OCI-LY7 (cell line): ENCODE measurements around the gene GGCT. TPM values are rescaled to one million over a fixed set of nuclear protein-coding genes. Genes with fewer than 3 reads are reported as not detected.

Source experiments
- BruUV-seq: library from RNA; stranded (reverse); fragments of 400-500 nt; replicated peaks from 2 replicates; lab custom pipeline; 2021; lab: Mats Ljungman, UMichigan
- CTCF ChIA-PET: fragments of 300-600 bp; sonication (Branson Sonifier 250); formaldehyde crosslinking; loops from one replicate; lab custom pipeline; 2022; ENCODE audit warnings: antibody characterized with exemption; ENCODE audit not compliant: unreplicated experiment; lab: Charles Lee
- POLR2A ChIA-PET: fragments of 300-600 bp; sonication (Branson Sonifier 250); formaldehyde crosslinking; loops from one replicate; lab custom pipeline; 2022; ENCODE audit warnings: antibody characterized with exemption; lab: Charles Lee
- DNase-seq: peaks from one replicate; pipeline ENCODE4 v3.0.0-alpha.2; 2015; ENCODE audit warnings: low spot score
- H2AFZ ChIP-seq: fragments of 200-600 bp; sonication (generic), shearing (Covaris generic); 2 replicates; pipeline ENCODE4 v1.6.1; 2014; ENCODE audit warnings: mild to moderate bottlenecking, antibody characterized with exemption, low read length, moderate library complexity
- H3K27ac ChIP-seq: fragments of 200-600 bp; sonication (generic); 2 replicates; pipeline ENCODE4 v1.5.1; 2014; ENCODE audit warnings: mixed run types, low read depth, mild to moderate bottlenecking, moderate library complexity, low read length, inconsistent platforms; ENCODE audit not compliant: poor library complexity, severe bottlenecking
- H3K36me3 ChIP-seq: fragments of 200-600 bp; sonication (generic); 2 replicates; pipeline ENCODE4 v1.6.1; 2014; ENCODE audit warnings: mild to moderate bottlenecking, antibody characterized with exemption, low read length, moderate library complexity, mixed read lengths; ENCODE audit not compliant: insufficient read depth
- H3K4me1 ChIP-seq: fragments of 200-600 bp; sonication (generic); 2 replicates; pipeline ENCODE4 v1.5.1; 2014; ENCODE audit warnings: mild to moderate bottlenecking, low read length; ENCODE audit not compliant: insufficient read depth, poor library complexity, severe bottlenecking
- H3K4me2 ChIP-seq: fragments of 200-600 bp; sonication (generic); 2 replicates; pipeline ENCODE4 v1.6.1; 2014; ENCODE audit warnings: mild to moderate bottlenecking, low read length
- H3K4me3 ChIP-seq: fragments of 200-600 bp; sonication (generic); 2 replicates; pipeline ENCODE4 v1.5.1; 2014; ENCODE audit warnings: mild to moderate bottlenecking, low read depth, low read length; ENCODE audit not compliant: poor library complexity, severe bottlenecking
- H3K79me2 ChIP-seq: fragments of 200-600 bp; sonication (generic); 2 replicates; pipeline ENCODE4 v1.6.1; 2016; ENCODE audit warnings: low read depth, mild to moderate bottlenecking, low read length, moderate library complexity, mixed read lengths; ENCODE audit not compliant: insufficient read depth
- H3K9me2 ChIP-seq: fragments of 200-600 bp; sonication (generic); 2 replicates; pipeline ENCODE4 v1.6.1; 2016; ENCODE audit warnings: mild to moderate bottlenecking, low read length, mixed read lengths; ENCODE audit not compliant: insufficient read depth
- H3K9me3 ChIP-seq: fragments of 200-600 bp; sonication (generic); 2 replicates; pipeline ENCODE4 v1.6.1; 2014; ENCODE audit warnings: mild to moderate bottlenecking, mixed run types, low read length, mixed read lengths
- H4K20me1 ChIP-seq: fragments of 200-600 bp; sonication (generic); 2 replicates; pipeline ENCODE4 v1.6.1; 2014; ENCODE audit warnings: mild to moderate bottlenecking, antibody characterized with exemption, low read length, moderate library complexity, mixed read lengths; ENCODE audit not compliant: insufficient read depth
- EZH2phosphoT487 ChIP-seq: fragments of 200-600 bp; sonication (generic); IDR thresholded peaks from 2 replicates; pipeline ENCODE4 v1.6.1; 2018; ENCODE audit warnings: low read depth, borderline replicate concordance, mild to moderate bottlenecking, mixed run types, antibody characterized with exemption, low read length, moderate library complexity, mixed read lengths
- intact Hi-C: fragments of 100-400 bp; cut with micrococcal nuclease; formaldehyde crosslinking; loops from one replicate; pipeline ENCODE4 v1.10.0; 2022; ENCODE audit not compliant: unreplicated experiment
- total RNA-seq, 2 experiments: library from RNA; depleted of rRNA in 1 of 2; stranded (reverse); fragments of >200 nt in 1 of 2; shearing (Covaris generic) in 1 of 2; gene quantifications; 2 replicates each; pipeline ENCODE4 v1.2.3, GENCODE V29; 2014 to 2022
- TF ChIP-seq, protein P1 (sequence below): fragments of 200-600 bp; sonication (generic); conservative IDR thresholded peaks from 2 replicates; pipeline ENCODE4 v1.5.1; 2014; ENCODE audit warnings: mild to moderate bottlenecking, antibody characterized with exemption, low read length, moderate library complexity, mixed read lengths

The GGCT gene
- total RNA-seq, 2 experiments from 2014 or later = 70.3 to 81.3 TPM

DNA sequence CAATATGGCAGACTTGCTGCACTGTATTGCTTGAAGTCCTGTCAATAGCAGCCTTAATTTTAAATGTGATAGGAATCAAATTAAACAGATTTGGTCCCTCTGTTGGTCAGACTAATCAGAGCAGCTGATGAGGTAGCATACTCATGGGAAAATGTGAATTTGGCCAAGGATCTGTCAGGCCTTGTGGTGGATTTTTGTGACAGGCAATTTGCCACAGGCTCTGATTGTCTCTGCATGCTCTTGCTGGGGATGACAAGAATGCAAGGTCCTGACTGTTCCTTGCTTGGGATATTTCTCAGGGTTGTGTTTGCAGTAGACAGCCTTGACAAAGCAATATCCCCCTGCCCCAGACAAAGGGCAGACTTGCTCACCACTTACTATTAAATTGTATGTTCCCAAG lies 48.5 kb upstream of the GGCT start:
- Histone ChIP-seq H3K4me1 (peaks cover 7% of the 10 kb centered on the region), H3K27ac (no peak overlapping the region), H3K36me3 (no peaks in the 10 kb centered on the region), H4K20me1 (no peaks in the 10 kb centered on the region), H3K9me2 (no peaks in the 10 kb centered on the region), H3K4me2 (no peak overlapping the region), H3K4me3 (no peak overlapping the region), H3K9me3 (no peaks in the 10 kb centered on the region), H2AFZ (no peak overlapping the region), H3K79me2 (no peaks in the 10 kb centered on the region)
- ChIA-PET CTCF (no interaction called here), POLR2A (interaction anchor here (0.7 kb wide), 1 partner anchor 278 kb away, joined by 3 read pairs; no protein-coding TSS in a partner anchor)
- no TSS peak for BruUV-seq
- intact Hi-C loops = no loop called here
- DNase-seq = no peak
- TF ChIP-seq EZH2phosphoT487 = no peak
- TF ChIP-seq, protein P1, sequence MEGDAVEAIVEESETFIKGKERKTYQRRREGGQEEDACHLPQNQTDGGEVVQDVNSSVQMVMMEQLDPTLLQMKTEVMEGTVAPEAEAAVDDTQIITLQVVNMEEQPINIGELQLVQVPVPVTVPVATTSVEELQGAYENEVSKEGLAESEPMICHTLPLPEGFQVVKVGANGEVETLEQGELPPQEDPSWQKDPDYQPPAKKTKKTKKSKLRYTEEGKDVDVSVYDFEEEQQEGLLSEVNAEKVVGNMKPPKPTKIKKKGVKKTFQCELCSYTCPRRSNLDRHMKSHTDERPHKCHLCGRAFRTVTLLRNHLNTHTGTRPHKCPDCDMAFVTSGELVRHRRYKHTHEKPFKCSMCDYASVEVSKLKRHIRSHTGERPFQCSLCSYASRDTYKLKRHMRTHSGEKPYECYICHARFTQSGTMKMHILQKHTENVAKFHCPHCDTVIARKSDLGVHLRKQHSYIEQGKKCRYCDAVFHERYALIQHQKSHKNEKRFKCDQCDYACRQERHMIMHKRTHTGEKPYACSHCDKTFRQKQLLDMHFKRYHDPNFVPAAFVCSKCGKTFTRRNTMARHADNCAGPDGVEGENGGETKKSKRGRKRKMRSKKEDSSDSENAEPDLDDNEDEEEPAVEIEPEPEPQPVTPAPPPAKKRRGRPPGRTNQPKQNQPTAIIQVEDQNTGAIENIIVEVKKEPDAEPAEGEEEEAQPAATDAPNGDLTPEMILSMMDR = no peak

DNA sequence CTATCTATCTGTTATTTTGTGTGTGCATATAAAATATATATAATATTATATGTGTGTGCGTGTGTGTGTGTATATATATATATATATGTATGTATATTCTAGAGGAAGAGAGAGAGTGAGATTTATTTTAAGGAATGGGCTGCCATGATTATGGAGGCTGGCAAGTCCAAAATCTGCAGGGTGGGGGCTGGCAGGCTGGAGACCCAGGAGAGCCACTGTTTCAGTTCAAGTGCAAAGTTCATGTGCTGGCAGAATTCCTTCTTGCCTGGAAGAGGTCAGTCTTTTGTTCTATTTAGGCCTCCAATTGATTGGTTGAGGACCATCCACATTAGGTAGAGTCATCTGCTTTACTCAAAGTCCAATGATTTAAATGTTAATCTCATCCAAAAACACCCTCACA lies 47.7 kb upstream of the GGCT start:
- no peak for DNase-seq
- H3K36me3 ChIP-seq = no peaks in the 10 kb centered on the region
- TF ChIP-seq EZH2phosphoT487 = no peak
- TF ChIP-seq, protein P1 = no peak
- H4K20me1 ChIP-seq = no peaks in the 10 kb centered on the region
- no peaks in the 10 kb centered on the region for H3K79me2 ChIP-seq
- intact Hi-C loops = no loop called here
- no peaks in the 10 kb centered on the region for H3K9me2 ChIP-seq
- POLR2A ChIA-PET = interaction anchor here (0.7 to 1.3 kb wide), 3 partner anchors 9 to 53 kb away, joined by 3 to 6 read pairs (median 4); no protein-coding TSS in a partner anchor
- no peak overlapping the region for H3K4me3 ChIP-seq
- BruUV-seq = no TSS peak
- CTCF ChIA-PET = no interaction called here
- H3K27ac ChIP-seq = no peak overlapping the region
- no peaks in the 10 kb centered on the region for H3K9me3 ChIP-seq
- H3K4me1 ChIP-seq = peaks cover 10% of the 10 kb centered on the region
- no peak overlapping the region for H3K4me2 ChIP-seq
- H2AFZ ChIP-seq = no peak overlapping the region

DNA sequence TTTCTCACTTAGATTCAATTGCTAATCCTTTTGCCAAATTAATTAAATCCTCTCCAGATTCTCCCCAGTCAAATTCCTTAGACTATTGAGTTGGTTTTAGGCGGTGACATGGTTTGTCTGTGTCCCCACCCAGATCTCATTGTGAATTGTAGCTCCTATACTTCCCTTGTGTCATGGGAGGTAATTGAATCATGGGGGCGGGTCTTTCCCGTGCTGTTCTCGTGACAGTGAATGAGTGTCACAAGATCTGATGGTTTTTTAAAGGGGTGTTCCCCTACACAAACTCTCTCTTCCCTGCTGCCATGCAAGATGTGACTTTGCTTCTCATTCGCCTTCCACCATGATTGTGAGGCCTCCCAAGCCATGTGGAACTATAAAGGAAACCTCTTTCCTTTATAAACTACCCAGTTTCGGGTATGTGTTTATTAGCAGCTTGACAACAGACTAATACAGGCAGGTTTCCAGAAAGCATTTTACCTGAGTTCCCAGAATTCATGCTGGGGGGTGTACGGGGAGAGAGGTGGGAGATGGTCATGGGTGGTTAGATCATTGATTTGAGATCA lies 45.4 kb upstream of the GGCT start:
- intact Hi-C loops = loop anchor here (5.0 kb wide), 2 partner anchors 38 to 192 kb away; no protein-coding TSS in a partner anchor

More for the DNA sequence above, 45.4 kb upstream of the GGCT start:
- Histone ChIP-seq H2AFZ (no peak overlapping the region), H3K9me2 (no peaks in the 10 kb centered on the region), H3K79me2 (no peaks in the 10 kb centered on the region), H3K36me3 (no peaks in the 10 kb centered on the region), H3K4me1 (peaks cover 31% of the 10 kb centered on the region), H3K27ac (no peak overlapping the region), H4K20me1 (no peaks in the 10 kb centered on the region), H3K9me3 (no peaks in the 10 kb centered on the region), H3K4me2 (no peak overlapping the region), H3K4me3 (no peak overlapping the region)
- TF ChIP-seq, protein P1 = no peak
- no peak for TF ChIP-seq EZH2phosphoT487
- no TSS peak for BruUV-seq
- POLR2A ChIA-PET = interaction anchor here (0.9 to 2.0 kb wide), 3 partner anchors 12 to 34 kb away, joined by 3 to 5 read pairs (median 3); no protein-coding TSS in a partner anchor
- CTCF ChIA-PET = interaction anchor here (1.4 kb wide), 1 partner anchor 14 kb away, joined by 8 read pairs; no protein-coding TSS in a partner anchor
- no peak for DNase-seq
